ENCODE data around the gene EXOC1. TPM values are rescaled to one million over a fixed set of nuclear protein-coding genes. Genes with fewer than 3 reads are reported as not detected.

Gene EXOC1
- total RNA-seq, 1 donor from 2014 or later: 52.0 TPM

GRCh38 chr4:55892156-55892555 is 38.7 kb downstream of the EXOC1 start:
- H3K27me3 Mint-ChIP-seq (ENCODE audit: insufficient read depth, low read depth): no peaks in the 10 kb centered on the region

GRCh38 chr4:55896622-55897021 is 43.2 kb downstream of the EXOC1 start:
- Histone ChIP-seq H3K4me3 (no peak overlapping the region), H4K20me1 (ENCODE audit: low read depth) (no peaks in the 10 kb centered on the region), H3K4me2 (no peak overlapping the region), H3K4me1 (no peaks in the 10 kb centered on the region), H3K79me2 (ENCODE audit: low read depth) (no peaks in the 10 kb centered on the region), H3F3A (ENCODE audit: low read depth) (no peaks in the 10 kb centered on the region), H2AFZ (replicated peaks) (no peak overlapping the region), H3K27ac (no peak overlapping the region), H3K27me3 (no peaks in the 10 kb centered on the region), H3K9me3 (ENCODE audit: low read depth) (no peaks in the 10 kb centered on the region), H3K36me3 (peaks cover 6% of the 10 kb centered on the region), H3K9ac (no peak overlapping the region)
- Mint-ChIP-seq H3K9me3 (no peaks in the 10 kb centered on the region), H3K4me3 (no peak overlapping the region), H3K27me3 (ENCODE audit: insufficient read depth, low read depth) (no peaks in the 10 kb centered on the region), H3K27ac (no peak overlapping the region), H3K4me1 (no peaks in the 10 kb centered on the region), H3K36me3 (peaks cover 10% of the 10 kb centered on the region)
- no peak for TF ChIP-seq EZH2 (IDR thresholded peaks at IDR 0.05)
- no peak for TF ChIP-seq EZH2phosphoT487 (IDR thresholded peaks at IDR 0.05)
- no peak for TF ChIP-seq CTCF (IDR thresholded peaks at IDR 0.05)
- DNase-seq (ENCODE audit: low spot score): no peak

More at GRCh38 chr4:55892156-55892555, 38.7 kb downstream of the EXOC1 start:
- Histone ChIP-seq H3K9me3 (ENCODE audit: low read depth) (no peaks in the 10 kb centered on the region), H3F3A (ENCODE audit: low read depth) (no peaks in the 10 kb centered on the region), H3K79me2 (ENCODE audit: low read depth) (no peaks in the 10 kb centered on the region), H3K4me1 (no peaks in the 10 kb centered on the region), H3K27ac (no peak overlapping the region), H4K20me1 (ENCODE audit: low read depth) (no peaks in the 10 kb centered on the region), H2AFZ (replicated peaks) (no peak overlapping the region), H3K36me3 (peaks cover 8% of the 10 kb centered on the region), H3K4me3 (no peak overlapping the region), H3K9ac (no peak overlapping the region), H3K4me2 (no peak overlapping the region), H3K27me3 (no peaks in the 10 kb centered on the region)
- DNase-seq (ENCODE audit: low spot score): no peak
- no peak overlapping the region for H3K27ac Mint-ChIP-seq
- no peak overlapping the region for H3K4me3 Mint-ChIP-seq
- H3K9me3 Mint-ChIP-seq: no peaks in the 10 kb centered on the region
- H3K36me3 Mint-ChIP-seq: peaks cover 7% of the 10 kb centered on the region
- no peaks in the 10 kb centered on the region for H3K4me1 Mint-ChIP-seq
- TF ChIP-seq EZH2phosphoT487 (IDR thresholded peaks at IDR 0.05): no peak
- no peak for TF ChIP-seq CTCF (IDR thresholded peaks at IDR 0.05)
- no peak for TF ChIP-seq EZH2 (IDR thresholded peaks at IDR 0.05)

- no peaks in the 10 kb centered on the region for H3K27me3 ChIP-seq
- H2AFZ ChIP-seq (replicated peaks): no peak overlapping the region
- peaks cover 13% of the 10 kb centered on the region for H3K36me3 Mint-ChIP-seq
- H3K79me2 ChIP-seq (ENCODE audit: low read depth): no peaks in the 10 kb centered on the region
- no peaks in the 10 kb centered on the region for H3K27me3 Mint-ChIP-seq (ENCODE audit: insufficient read depth, low read depth)
- H3K27ac ChIP-seq: no peak overlapping the region
- H3K27ac Mint-ChIP-seq: no peak overlapping the region
- no peak overlapping the region for H3K9ac ChIP-seq
- peaks cover 3% of the 10 kb centered on the region for H3K36me3 ChIP-seq
- H4K20me1 ChIP-seq (ENCODE audit: low read depth): no peaks in the 10 kb centered on the region
- H3K4me2 ChIP-seq: no peak overlapping the region
- H3K4me1 Mint-ChIP-seq: no peaks in the 10 kb centered on the region
- H3K4me3 ChIP-seq: no peak overlapping the region
- no peaks in the 10 kb centered on the region for H3K9me3 ChIP-seq (ENCODE audit: low read depth)
- no peak for DNase-seq (ENCODE audit: low spot score)
- no peaks in the 10 kb centered on the region for H3F3A ChIP-seq (ENCODE audit: low read depth)
- no peaks in the 10 kb centered on the region for H3K4me1 ChIP-seq
- TF ChIP-seq EZH2 (IDR thresholded peaks at IDR 0.05) (no peak), EZH2phosphoT487 (IDR thresholded peaks at IDR 0.05) (no peak), CTCF (IDR thresholded peaks at IDR 0.05) (no peak)
- no peaks in the 10 kb centered on the region for H3K9me3 Mint-ChIP-seq
- H3K4me3 Mint-ChIP-seq: no peak overlapping the region
These were observed 49.2 kb downstream of the EXOC1 start for GRCh38 chr4:55902677-55903076.

Data from neural progenitor cell (in vitro differentiated cells).